GM21723 (cell line): ENCODE results near the gene OR10H3.
"Not testable (repeated sequence)": the region's sequence is repeated elsewhere in the genome, so short reads cannot be mapped to it uniquely, and the experiment has no call there.

ENCODE experiments used
- ATAC-seq: cut with Tn5 transposase; IDR thresholded peaks from one replicate; pipeline ENCODE4 v1.9.1; 2021; ENCODE audit warnings: mild to moderate bottlenecking, moderate library complexity; ENCODE audit not compliant: unreplicated experiment

OR10H3 gene

DNA sequence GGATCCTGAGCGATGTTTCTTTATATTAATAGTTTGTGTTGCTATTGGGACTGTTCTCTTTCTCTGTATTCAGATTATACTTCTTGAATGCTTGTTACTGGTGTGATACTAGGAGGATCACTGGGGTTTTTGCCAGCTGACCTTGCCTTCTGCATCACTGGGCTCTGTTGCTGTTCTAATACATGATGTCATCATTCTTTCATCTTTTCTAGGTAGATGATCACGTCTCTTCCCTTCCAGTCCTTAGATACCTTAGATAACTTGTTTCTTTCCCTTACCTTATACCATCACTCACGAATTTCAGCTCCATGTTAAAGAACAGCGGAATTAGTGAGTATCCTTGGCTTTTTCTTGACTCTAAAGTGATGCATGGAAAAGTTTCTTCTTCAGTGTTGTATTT lies at the start of gene OR10H3:
TSS of gene OR10H3 (plus strand) at position 264 of the 400 bp plus-strand sequence. CDS start 3,408 bp downstream, outside the sequence.
- no peak for ATAC-seq

DNA sequence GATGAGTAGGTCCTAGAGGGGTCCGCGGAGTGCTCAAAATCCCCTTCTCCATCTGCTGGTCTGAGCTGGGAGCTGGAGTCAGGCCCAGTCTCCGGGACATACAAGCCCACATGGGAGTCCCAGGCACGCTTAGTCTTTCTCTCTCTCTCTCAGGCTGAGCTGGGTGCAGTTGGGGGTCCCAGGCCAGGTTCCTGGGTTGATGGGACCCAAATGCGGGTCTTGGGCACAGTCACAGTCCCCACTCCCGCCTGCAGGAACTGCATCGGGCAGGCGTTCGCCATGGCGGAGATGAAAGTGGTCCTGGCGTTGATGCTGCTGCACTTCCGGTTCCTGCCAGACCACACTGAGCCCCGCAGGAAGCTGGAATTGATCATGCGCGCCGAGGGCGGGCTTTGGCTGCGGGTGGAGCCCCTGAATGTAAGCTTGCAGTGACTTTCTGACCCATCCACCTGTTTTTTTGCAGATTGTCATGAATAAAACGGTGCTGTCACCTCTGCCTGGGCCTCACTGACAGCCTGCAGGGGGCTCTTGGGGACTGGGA lies 41.1 kb upstream of the OR10H3 start:
- no peak for ATAC-seq

DNA sequence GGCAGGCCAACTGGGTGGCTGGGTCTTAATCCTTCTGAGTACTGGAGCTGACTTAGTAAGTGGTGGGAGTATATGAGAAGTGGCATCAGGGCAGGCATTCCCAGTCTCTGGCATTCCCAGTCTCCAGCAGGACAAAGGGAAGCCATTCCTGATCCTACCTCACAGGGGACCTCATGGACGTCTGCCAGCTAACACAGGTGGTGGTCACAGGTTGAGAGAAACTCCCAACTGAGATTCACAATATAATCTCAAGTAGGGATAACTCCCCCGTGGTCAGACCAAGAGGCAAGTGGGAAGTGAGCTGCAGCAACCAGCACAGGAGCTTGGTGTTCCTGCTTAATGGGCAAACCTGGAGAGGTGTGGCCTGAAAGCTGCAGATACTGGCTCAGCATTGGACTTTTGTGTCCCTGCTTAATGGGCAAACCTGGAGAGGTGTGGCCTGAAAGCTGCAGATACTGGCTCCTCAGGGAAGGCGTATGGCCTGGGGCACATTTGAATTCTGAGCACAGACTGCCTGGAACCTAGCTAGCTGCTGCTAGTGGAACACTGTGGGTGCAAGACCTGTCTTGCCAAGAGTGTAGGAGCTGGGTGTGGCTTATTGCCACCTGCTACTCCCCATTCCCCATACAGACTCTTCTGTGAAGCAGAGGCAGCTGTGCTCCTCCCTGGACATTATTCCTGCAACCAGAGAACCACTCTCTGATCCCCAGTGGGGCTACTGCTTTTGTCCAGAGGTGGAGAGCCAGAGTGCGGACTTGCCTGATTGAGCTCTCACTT lies 35.8 kb upstream of the OR10H3 start:
- no peak for ATAC-seq

DNA sequence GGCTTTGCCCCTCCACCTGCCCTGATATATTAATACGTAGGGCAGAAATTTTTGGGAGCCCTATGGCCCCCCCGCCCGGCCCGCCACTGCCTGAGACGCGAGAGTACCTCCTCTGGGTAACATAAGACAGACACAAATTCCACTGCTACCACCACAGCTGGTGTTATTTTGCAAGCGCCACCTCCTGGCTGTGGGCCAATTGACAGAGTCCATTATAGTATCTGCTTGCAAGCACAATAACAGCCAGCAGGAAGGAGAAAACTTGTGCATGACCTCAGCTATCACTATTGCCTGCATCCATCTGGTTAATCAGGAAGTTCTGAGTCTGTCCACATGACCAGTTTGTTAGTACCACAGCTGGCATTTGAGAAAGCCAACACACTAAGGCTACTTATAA lies 35.3 kb upstream of the OR10H3 start:
- ATAC-seq: no peak

DNA sequence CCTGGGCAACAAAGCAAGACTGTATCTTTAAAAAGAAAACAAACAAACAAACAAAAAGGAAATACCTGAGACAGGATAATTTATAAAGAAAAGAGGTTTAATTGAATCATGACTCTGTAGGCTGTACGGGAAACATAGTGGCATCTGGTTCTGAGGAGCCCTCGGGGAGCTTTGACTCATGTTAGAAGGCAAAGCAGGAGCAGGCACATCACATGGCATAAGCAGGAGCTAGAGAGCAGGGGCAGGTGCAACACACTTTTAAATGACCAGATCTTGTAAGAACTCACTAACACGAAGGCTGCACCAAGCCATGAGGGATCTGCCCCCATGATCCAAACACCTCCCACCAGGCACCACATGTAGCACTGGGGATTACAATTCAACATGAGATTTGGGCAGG lies 23.1 kb upstream of the OR10H3 start:
- no peak for ATAC-seq

DNA sequence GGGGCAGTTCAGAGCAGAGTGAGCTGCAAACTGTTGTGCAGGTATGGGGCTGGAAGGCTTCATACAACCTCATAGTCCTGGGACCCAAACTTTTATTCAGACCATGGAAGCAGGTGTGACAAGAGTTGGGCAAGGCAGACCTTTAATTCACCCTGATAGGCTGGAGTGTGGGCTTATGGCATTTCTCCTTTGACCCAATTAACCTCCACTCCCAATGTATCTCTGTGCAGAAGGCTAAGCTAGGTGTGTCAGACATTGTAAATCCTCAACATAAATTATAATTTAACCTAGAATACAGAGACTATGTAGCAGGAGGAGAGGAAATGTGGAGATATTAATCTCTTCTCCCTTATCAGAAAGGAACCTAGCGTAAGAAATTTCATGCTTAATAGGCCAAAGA lies 22.1 kb upstream of the OR10H3 start:
- ATAC-seq: no peak

DNA sequence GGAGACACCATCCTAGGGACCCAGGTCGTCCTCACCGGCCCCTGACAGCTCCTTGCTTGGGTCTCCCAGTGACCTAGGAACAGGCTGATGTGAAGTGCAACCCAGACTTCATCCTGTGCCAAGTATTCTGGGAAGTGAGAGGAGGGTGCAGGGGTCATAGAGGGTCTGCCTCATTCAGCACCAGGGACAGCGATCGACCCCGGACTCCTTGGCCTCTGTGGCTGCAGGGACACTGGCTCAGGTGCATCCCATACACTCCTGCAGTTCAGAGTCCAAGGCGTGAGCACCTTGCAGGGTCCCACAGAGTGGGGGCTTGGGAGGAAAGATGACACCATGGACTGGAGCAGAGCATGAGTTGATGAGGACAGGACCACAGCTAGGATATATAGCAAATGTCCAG lies 20.0 kb upstream of the OR10H3 start:
- no peak for ATAC-seq

DNA sequence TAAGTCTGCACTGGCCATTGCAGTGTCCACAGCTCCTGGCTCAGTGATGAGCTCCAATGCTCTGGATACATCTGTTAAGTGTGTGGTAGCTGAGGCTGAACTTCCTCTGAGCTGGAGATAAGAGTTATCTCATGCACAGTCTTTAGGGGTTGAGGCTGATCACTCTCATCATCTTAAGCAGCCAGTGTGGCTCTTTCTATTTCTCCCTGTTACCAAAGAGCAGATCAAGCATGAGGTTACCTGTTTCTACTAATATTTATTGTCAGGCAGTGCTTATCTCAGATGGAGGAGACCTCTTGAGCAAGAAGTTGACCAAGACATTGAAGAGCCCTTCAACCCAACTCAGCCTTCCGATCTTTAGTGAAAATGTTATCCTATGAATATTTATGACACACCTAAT lies 16.5 kb upstream of the OR10H3 start:
- no peak for ATAC-seq

DNA sequence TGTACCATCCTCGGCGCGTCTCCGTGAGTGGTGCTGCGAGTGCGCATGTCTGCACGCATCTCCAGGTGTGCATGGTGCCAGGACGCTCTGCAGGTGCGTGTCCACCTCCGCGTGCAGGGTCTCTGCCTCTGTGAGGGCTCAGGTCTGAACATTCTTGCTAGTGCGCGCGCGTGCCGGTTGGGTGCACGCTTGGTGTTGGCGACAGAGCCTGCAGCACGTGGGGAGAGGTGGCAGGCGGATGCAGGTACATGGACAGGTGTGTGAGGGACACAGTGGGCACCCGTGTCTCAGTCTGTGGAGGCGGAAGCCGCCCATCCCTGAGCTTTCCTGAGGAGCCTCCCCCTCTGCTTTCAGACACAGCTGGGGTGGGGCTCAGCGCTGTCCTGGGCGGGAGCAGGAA lies 14.8 kb upstream of the OR10H3 start:
- no peak for ATAC-seq

- ATAC-seq: no peak
These were observed 10.1 kb upstream of the OR10H3 start, which contains the start of gene OR10H2 for GRCh38 chr19:15727724-15728123. Gene OR10H2 (plus strand): TSS chr19:15728024. CDS start chr19:15728044, 20 bp downstream.

DNA sequence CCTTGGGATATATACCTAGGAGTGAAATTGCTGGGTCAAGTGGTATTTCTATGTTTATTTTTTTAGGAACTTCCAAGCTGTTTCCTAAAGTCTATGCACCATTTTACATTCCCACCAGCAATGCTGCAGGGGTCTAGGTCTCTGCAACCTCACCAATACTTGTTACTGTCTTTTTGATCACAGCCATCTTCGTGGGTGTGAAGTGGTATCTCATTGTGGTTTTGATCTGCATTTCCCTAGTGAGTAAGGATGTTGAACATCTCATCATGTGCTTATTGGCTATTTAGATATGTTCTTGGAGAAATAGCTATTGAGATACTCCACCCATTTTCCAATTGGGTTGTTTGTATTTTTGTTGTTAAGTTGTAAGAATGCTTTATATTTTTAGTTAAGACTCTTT lies 7.2 kb upstream of the OR10H3 start:
- ATAC-seq: no peak

GRCh38 chr19:15732388-15732787 lies 5.4 kb upstream of the OR10H3 start:
- no peak for ATAC-seq

DNA sequence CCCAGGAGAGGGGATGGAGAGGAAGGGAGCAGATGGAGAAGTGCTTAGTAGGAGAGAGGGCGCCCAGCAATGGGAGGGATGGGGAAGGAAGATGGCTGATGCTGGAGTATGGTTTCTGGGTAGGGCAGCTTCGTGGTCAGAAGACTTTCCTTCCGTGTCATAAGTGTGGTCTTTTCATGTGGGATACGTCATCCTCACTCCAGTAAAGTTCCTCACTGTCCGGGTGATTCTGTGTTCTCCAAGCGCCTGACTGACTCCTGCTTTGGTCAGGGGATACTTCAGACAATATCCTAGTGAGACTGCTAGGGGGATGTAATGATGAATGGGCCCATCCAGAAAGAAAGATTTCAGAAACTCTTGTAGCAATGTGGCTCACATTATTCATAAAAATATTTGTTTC lies 3.9 kb upstream of the OR10H3 start:
- no peak for ATAC-seq

DNA sequence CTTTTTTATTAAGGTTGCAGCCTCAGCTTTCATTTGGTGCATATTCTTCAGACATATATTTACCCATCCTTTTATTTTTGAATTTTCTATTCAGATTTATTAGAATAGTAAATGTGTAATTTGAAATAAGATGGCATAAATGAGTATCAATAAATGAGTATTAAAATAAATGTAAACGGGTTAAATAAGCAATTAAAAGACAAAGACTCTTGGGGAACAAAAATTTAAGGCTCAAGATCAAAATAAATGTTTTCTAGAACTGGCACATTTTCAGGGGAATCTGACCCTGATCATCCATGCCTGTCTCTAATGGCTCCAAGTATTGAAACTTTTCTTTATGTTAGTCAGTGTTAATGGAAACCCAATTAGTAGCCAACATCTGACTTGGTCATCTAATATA lies 3.0 kb downstream of the OR10H3 start:
- ATAC-seq: no peak

DNA sequence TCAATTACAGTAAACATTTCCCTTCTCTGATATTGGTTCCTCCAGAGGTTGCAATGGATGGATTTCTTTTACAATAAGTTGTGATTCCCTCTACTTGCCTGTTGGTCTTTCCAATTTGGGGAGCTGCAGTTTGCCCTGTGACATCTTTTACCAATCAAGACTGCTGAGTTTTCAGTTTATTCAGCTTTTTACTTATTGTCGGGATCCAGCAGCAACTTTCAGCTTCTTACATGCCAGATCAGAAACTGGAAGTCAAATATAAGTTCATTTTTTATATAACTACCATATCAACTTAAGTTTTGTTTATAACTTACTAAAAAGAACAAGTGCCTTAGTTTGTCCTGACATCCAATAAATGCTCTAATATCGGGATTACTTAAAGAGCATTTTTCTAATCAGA lies 10.5 kb downstream of the OR10H3 start:
- ATAC-seq: no peak

- no peak for ATAC-seq
These were observed 20.6 kb downstream of the OR10H3 start for GRCh38 chr19:15758379-15758778.

- ATAC-seq: no peak
These were observed 22.3 kb downstream of the OR10H3 start for GRCh38 chr19:15759962-15760565.

DNA sequence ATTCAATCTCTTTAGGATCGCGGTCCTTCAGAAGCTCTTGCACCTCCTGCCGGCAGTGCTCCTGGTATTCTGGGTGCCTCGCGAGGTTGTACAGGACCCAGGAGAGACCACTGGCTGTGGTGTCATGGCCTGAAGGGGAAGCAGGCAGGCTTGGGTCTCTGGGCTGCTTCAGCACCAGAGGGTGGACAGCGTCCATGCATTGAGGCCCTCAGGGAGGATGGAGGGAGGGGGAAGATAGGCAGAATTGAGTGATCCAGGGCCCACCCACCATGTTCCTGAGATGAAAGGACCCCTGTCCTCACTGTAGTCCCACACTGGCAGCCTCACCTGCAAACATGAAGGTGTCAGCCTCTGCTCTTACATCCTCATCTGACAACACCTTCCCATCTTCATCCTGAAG lies 31.8 kb downstream of the OR10H3 start:
- no peak for ATAC-seq

DNA sequence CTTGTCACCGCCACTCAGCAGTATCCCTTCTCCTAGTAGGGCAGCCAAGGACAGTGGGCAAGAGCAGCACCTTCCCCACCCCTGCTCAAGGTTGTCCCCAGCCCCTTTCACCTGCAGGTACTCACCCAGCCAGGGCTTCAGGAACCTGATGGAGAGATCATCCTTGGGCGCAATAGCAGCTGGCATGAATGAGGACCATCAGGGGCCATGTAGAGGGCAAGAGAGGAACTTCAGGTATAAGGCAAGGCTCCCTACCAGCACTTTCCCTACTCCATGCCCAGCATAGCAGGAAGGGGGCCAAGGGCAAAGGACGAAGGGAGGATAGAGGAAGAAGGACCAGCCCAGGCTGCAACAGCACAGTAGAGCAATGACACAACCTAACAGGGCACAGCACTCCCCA lies 36.4 kb downstream of the OR10H3 start:
- not testable (repeated sequence) for ATAC-seq

GRCh38 chr19:15775249-15775648 lies 37.5 kb downstream of the OR10H3 start:
- ATAC-seq: no peak

DNA sequence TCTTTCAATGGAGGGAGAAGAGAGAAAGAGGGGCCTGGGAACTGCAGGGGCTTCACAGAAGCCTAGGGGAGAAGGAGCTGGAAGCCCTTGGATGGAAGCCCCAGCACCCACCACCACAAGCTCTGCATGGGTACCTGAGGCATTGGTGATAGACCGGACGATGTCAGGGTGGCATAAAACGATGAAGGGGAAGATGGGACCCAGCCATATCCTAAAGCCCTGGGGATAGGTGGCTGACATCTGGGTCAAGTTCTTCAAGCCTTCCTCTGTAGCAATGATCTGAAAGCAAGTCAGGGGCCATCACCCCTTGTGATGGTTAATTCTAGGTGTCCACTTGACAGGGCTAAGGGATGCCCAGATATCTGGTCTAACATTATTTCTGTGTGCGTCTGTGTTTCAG lies 38.5 kb downstream of the OR10H3 start:
- no peak for ATAC-seq
